ENCODE measurements around the gene CTNNA2. TPM values are rescaled to one million over a fixed set of nuclear protein-coding genes. Genes with fewer than 3 reads are reported as not detected.

Gene CTNNA2
- total RNA-seq, 4 donors from 2014 or later: not detected

DNA sequence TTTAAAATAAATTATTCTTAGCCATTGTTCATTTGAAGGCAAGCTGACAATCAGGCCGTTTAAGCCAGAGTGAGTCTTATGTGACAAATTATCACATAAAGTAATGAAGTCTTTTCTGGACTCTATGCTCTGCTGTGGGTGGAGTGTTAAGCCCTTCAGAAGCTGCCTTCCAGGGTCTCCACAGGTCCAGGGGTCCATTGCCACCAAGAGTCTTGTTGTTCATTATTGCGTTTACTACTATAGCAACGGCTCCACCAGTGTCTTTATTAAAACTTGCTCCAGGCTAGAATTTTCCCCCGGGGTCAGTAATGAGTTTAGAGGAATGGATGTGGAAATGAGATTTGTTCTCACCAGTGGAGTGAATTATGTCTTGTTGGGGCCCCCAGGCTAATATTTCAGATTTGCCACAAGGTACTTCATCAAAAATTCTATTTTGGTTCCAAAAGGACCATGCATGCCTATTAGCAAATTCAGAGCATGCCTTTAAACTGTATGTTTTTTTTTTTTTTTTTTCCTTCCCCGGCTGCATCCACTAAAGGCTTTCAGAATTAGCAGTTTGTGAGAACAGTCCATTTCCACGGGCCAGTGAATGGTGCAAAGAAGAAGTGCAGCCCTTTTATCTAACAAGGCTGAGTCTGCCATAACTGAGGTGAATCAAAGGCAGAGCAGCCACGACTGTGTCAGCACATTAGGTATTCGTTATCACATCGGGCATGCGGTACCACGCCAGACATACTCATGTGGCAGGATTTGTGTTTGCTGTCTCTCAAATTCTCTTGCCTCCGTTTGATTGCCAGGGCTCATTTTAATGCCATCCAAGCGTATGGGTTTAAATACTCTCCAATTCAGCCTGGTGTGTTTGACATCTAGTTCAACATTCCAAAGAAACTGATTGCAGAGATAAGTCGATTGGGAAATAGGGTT is 817.9 kb downstream of the CTNNA2 start:
- no peak for TF ChIP-seq CTCF (IDR thresholded peaks at IDR 0.05; ENCODE audit: low read depth)

DNA sequence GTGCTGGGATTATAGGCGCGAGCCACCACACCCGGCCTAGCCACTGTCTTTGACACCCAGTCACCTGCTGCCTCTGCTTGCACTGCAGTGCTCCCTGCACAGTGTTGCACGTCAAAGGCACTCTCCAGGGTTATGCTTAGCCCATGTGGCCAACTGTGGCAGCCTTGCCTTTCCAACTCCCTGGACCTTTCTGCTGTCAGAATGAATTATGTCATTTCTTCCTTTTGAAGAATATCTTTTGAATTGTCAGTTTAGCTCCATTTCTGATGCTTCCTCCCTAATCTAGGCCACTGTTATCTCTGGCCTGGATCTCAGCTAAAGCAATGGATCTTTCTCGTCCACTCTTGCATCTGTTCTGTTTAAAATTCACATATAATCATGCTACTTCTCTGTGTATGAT is 821.0 kb downstream of the CTNNA2 start:
- TF ChIP-seq CTCF (IDR thresholded peaks at IDR 0.05; ENCODE audit: low read depth): no peak

- TF ChIP-seq CTCF (IDR thresholded peaks at IDR 0.05; ENCODE audit: low read depth): no peak
Measured at GRCh38 chr2:80335411-80335810, 822.6 kb downstream of the CTNNA2 start.

DNA sequence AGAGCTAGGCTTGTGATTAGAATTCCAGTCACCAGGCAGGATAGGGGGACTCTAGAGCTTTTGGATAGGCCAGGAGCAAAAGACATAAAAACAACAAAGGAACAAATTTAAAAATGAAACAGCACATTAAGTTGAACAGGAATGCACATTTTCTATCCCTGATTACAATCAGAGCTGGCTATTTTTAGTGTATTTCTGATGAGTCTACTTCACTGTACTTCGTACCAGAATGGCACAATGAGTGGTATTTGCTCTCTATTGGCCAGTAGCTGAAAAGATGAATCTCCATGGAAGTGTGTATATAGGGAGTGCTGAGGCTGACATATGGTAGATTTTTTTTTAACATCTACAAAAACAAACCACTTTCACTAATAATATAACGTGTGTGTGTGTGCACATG is 825.9 kb downstream of the CTNNA2 start:
- TF ChIP-seq CTCF (IDR thresholded peaks at IDR 0.05; ENCODE audit: low read depth): no peak

- no peak for TF ChIP-seq CTCF (IDR thresholded peaks at IDR 0.05; ENCODE audit: low read depth)
Measured at GRCh38 chr2:80340022-80340421, 827.2 kb downstream of the CTNNA2 start.

GRCh38 chr2:80348078-80348477 is 835.2 kb downstream of the CTNNA2 start:
- no peak for TF ChIP-seq CTCF (IDR thresholded peaks at IDR 0.05; ENCODE audit: low read depth)

DNA sequence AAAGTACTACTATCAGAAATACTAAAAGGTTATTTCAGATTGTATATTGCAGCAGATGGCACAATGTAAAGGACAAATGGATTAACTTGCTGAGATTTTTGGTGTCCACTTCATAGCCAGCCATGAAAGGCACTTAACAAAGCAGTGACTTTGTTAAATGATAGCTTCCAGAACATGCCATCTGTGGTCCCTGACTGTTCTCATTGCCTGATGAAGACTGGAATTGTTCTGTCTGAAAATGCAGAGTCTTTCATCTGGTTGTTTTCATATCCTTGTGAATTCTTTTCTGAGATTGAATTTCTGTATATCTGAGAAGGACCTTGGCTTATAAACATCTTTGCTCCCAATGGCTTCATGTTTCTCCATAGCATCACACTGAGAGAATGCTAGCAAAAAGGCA is 836.1 kb downstream of the CTNNA2 start:
- no peak for TF ChIP-seq CTCF (IDR thresholded peaks at IDR 0.05; ENCODE audit: low read depth)

Measured in subcutaneous adipose tissue (tissue), 4 donors.